ENCODE measurements around the gene NAT10.

The NAT10 gene

DNA sequence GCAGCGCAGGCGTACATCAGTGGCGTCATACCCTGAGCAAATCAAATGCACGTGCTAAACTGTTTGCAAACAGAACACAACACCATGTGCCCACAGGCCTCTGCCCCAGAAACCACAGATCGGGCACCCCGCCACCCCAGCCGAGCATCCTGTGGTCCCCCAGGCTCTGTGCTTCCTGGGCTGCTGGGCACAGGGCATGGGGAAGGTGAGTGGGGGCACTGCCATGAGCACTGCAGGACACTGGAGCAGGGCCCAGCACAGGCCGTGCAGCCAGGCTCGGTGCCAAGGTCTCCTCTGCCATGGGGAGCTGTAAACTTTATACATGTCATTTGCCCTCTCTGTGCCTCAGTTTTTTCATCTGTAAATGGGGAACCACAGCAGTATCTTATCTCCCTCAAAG lies 62.5 kb downstream of the NAT10 start:
- Histone ChIP-seq H3K4me3 (no peak overlapping the region), H3K27ac (no peak overlapping the region)
- DNase-seq (ENCODE audit: low spot score), result no peak
- no peak for TF ChIP-seq CTCF (IDR thresholded peaks at IDR 0.05)

DNA sequence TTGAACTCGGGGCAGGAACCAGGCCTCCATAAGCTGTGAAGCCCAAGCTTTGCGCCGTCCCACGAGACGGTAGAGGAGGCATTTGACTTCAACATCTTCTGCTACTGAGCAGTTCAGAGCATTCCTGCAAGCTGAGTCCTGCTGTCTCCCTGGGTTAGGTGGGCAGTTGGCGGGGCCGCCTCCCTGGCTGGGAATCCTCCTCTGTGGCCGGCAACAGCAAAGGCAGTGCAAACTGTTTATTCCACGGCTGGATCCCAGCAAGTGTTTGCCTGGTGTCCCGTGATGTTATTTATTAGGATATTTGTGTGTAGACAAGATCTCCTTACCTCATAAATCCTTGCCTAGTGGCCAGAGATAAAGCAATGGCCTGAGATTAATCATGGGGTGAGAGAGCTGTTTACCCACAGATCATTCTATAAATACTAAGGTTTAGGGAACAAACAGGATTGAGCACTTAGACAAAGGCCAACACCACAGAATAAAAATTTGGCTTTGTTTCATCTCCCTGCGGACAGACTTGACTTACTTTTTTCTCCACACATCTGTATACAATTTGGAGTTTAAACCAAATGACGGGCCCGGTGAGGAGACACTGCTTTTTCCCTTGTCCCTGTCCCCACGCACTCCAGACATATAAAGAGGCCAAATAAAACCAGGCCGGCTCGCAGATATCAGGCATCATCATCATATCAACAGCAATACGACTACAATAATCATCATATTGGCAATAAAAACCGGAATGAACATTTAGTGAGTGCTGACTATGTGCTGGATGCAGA lies 63.4 kb downstream of the NAT10 start:
- Histone ChIP-seq H3K4me3 (no peak overlapping the region), H3K27ac (no peak overlapping the region)
- DNase-seq (ENCODE audit: low spot score), result no peak
- TF ChIP-seq CTCF (IDR thresholded peaks at IDR 0.05), result no peak

DNA sequence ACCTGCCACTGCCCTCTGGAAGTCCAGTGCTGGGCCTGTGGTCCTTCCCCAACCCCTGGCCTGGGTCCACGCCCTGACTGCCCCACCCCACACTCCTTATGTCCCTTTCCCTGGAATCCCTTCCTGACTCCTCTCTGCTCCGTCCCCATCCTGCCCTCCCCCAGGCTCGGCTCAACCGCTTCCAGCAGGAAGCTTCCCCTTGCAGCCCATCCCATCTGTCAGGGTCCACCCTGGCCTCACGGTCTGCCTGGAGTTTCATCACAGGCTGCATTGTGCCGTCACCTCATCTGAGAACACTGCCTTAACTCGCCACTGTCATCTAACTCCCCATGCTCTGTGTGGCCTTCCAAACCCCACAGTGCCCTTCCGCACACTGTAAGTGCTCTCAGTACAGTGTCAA lies 64.3 kb downstream of the NAT10 start:
- Histone ChIP-seq H3K4me3 (no peak overlapping the region), H3K27ac (no peak overlapping the region)
- TF ChIP-seq CTCF (IDR thresholded peaks at IDR 0.05), result no peak
- DNase-seq (ENCODE audit: low spot score), result no peak

GRCh38 chr11:34173050-34173449 lies 67.6 kb downstream of the NAT10 start:
- TF ChIP-seq CTCF (IDR thresholded peaks at IDR 0.05), result no peak
- H3K27ac ChIP-seq, result no peak overlapping the region
- H3K4me3 ChIP-seq, result no peak overlapping the region
- no peak for DNase-seq (ENCODE audit: low spot score)

DNA sequence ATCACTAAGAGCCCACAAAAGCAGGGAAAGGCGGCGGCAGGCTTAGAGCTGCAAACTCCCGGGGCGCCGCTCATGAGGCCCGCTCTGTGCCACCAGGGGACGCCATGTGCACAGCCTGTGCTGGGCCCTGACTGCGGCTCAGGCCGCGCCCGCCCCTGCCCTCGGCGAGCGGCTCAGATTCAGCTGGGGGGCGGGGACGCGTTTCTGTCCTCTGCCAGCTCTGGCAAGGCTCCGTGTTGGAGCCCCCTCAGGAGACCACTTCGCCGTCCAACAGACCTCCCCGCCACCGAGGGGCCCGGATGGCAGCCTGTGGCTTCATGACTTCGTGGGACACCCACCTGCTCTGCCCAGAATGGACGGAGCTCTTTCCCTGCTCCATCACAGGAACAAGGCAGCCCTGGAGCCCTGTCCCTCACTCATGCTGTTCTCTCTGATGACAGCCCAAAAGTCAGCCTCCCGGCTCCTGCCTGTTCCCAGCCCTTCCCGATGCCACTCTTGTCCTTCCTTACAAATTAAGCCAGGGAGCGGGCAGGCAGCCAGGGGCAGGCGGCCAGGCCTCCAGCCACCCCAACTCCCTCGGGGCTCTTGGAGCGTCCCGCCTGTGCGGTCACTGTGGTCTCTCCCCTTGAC lies 69.1 kb downstream of the NAT10 start:
- Histone ChIP-seq H3K4me3 (peak overlapping the region; percentile 63), H3K27ac (peak overlapping the region; percentile 45 to 55)
- DNase-seq (ENCODE audit: low spot score), result peak; percentile 85
- peak; percentile 89 for TF ChIP-seq CTCF (IDR thresholded peaks at IDR 0.05)

- Histone ChIP-seq H3K27ac (no peak overlapping the region), H3K4me3 (no peak overlapping the region)
- no peak for DNase-seq (ENCODE audit: low spot score)
- TF ChIP-seq CTCF (IDR thresholded peaks at IDR 0.05), result no peak
Measured at GRCh38 chr11:34175284-34176019, 70.0 kb downstream of the NAT10 start.

Measured in coronary artery (tissue), 2 donors.